ENCODE measurements around the gene TNFRSF19.

Gene TNFRSF19

DNA sequence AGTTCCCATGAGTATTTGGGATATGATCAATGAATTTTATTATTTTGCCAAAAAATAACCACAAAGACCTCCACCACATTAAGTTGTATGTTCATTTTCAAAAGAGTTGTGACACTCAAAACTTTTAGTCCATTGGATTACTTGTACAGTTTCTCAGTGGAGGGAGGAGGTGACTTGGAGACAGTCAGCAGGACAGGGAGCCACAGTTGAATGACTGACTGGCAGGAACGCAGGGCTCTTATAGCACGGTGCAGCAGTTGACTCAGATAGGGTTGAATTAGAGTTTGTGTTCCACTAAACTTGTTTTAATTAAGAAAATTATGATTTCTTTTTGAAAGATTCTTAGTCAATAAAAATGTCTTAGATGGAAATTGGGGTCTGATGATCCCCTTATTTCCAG, 42.5 kb downstream of the TNFRSF19 start:
- ChIA-PET POLR2A (no interaction called here), CTCF (no interaction called here)
- no peak overlapping the region for H3K4me3 ChIP-seq (ENCODE audit: low read depth, low read length)
- H3K9me3 ChIP-seq (ENCODE audit: control insufficient read depth, insufficient read depth, low read depth, low read length), result no peaks in the 10 kb centered on the region
- peaks cover 17% of the 10 kb centered on the region for H3K4me1 ChIP-seq (ENCODE audit: control insufficient read depth, insufficient read depth, low read length)
- no peak overlapping the region for H3K27ac ChIP-seq (ENCODE audit: extremely low read depth, low read depth, low read length)
- H3K36me3 ChIP-seq (ENCODE audit: control insufficient read depth in 2 of 2, insufficient read depth in 1 of 2, low read length in 2 of 2), result no peaks in the 10 kb centered on the region
- TF ChIP-seq ZNF302 (tag by site-specific recombination; IDR thresholded peaks at IDR 0.05; ENCODE audit: low read depth) (no peak), ZNF830 (tag by site-specific recombination; IDR thresholded peaks at IDR 0.05; ENCODE audit: low read depth) (no peak), HOXC10 (CRISPR knock-in tag; IDR thresholded peaks at IDR 0.05) (no peak), ZNF626 (tag by site-specific recombination; IDR thresholded peaks at IDR 0.05) (no peak), ZNF596 (tag by site-specific recombination; IDR thresholded peaks at IDR 0.05) (no peak), ZNF747 (tag by site-specific recombination; IDR thresholded peaks at IDR 0.05) (no peak), ZNF623 (tag by site-specific recombination; IDR thresholded peaks at IDR 0.05) (no peak), GLIS2 (tag by site-specific recombination; IDR thresholded peaks at IDR 0.05) (no peak), ZNF202 (tag by site-specific recombination; IDR thresholded peaks at IDR 0.05; ENCODE audit: borderline replicate concordance) (no peak), ZSCAN23 (tag by site-specific recombination; IDR thresholded peaks at IDR 0.05) (no peak), ZNF19 (tag by site-specific recombination; IDR thresholded peaks at IDR 0.05; ENCODE audit: low read depth) (no peak), ZNF701 (tag by site-specific recombination; IDR thresholded peaks at IDR 0.05) (no peak), ZNF791 (tag by site-specific recombination; IDR thresholded peaks at IDR 0.05) (no peak)
- TF ChIP-seq, protein P1, sequence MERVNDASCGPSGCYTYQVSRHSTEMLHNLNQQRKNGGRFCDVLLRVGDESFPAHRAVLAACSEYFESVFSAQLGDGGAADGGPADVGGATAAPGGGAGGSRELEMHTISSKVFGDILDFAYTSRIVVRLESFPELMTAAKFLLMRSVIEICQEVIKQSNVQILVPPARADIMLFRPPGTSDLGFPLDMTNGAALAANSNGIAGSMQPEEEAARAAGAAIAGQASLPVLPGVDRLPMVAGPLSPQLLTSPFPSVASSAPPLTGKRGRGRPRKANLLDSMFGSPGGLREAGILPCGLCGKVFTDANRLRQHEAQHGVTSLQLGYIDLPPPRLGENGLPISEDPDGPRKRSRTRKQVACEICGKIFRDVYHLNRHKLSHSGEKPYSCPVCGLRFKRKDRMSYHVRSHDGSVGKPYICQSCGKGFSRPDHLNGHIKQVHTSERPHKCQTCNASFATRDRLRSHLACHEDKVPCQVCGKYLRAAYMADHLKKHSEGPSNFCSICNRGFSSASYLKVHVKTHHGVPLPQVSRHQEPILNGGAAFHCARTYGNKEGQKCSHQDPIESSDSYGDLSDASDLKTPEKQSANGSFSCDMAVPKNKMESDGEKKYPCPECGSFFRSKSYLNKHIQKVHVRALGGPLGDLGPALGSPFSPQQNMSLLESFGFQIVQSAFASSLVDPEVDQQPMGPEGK (tag by site-specific recombination; IDR thresholded peaks at IDR 0.05), result no peak
- TF ChIP-seq, protein P2, sequence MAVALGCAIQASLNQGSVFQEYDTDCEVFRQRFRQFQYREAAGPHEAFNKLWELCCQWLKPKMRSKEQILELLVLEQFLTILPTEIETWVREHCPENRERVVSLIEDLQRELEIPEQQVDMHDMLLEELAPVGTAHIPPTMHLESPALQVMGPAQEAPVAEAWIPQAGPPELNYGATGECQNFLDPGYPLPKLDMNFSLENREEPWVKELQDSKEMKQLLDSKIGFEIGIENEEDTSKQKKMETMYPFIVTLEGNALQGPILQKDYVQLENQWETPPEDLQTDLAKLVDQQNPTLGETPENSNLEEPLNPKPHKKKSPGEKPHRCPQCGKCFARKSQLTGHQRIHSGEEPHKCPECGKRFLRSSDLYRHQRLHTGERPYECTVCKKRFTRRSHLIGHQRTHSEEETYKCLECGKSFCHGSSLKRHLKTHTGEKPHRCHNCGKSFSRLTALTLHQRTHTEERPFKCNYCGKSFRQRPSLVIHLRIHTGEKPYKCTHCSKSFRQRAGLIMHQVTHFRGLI (tag by site-specific recombination; IDR thresholded peaks at IDR 0.05), result no peak

DNA sequence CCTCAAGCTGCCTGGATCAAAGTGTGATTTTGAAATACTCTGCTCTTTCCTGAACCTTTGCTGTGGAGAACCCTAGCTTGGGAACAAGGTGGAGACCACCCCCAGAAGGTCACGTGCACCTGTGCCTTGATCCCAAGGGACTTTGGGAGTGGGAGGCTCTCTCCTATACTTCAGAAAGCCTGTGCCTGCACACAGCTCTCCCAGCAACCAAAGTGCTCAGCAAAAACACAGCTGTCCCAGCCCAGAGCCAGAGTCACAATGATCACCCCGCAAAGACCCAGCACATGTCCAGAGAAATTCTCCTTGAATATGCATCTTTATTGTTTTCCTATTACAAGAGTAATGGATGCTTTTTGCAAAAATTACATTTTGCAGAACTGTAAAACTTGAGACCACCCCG, 43.4 kb downstream of the TNFRSF19 start:
- no peak overlapping the region for H3K27ac ChIP-seq (ENCODE audit: extremely low read depth, low read depth, low read length)
- H3K4me3 ChIP-seq (ENCODE audit: low read depth, low read length), result no peak overlapping the region
- no peaks in the 10 kb centered on the region for H3K36me3 ChIP-seq (ENCODE audit: control insufficient read depth in 2 of 2, insufficient read depth in 1 of 2, low read length in 2 of 2)
- H3K9me3 ChIP-seq (ENCODE audit: control insufficient read depth, insufficient read depth, low read depth, low read length), result no peaks in the 10 kb centered on the region
- ChIA-PET POLR2A (no interaction called here), CTCF (interaction anchor here (1.2 kb wide), 1 partner anchor 256 kb away, joined by 4 read pairs; no protein-coding TSS in a partner anchor)
- peaks cover 17% of the 10 kb centered on the region for H3K4me1 ChIP-seq (ENCODE audit: control insufficient read depth, insufficient read depth, low read length)
- TF ChIP-seq, protein P3, sequence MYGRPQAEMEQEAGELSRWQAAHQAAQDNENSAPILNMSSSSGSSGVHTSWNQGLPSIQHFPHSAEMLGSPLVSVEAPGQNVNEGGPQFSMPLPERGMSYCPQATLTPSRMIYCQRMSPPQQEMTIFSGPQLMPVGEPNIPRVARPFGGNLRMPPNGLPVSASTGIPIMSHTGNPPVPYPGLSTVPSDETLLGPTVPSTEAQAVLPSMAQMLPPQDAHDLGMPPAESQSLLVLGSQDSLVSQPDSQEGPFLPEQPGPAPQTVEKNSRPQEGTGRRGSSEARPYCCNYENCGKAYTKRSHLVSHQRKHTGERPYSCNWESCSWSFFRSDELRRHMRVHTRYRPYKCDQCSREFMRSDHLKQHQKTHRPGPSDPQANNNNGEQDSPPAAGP (tag by site-specific recombination; IDR thresholded peaks at IDR 0.05), result no peak
- TF ChIP-seq ZNF777 (tag by site-specific recombination; IDR thresholded peaks at IDR 0.05; ENCODE audit: borderline replicate concordance), result no peak
- no peak for TF ChIP-seq OVOL3 (tag by site-specific recombination; IDR thresholded peaks at IDR 0.05)
- no peak for TF ChIP-seq ZNF530 (tag by site-specific recombination; IDR thresholded peaks at IDR 0.05; ENCODE audit: low read depth)
- TF ChIP-seq, protein P4, sequence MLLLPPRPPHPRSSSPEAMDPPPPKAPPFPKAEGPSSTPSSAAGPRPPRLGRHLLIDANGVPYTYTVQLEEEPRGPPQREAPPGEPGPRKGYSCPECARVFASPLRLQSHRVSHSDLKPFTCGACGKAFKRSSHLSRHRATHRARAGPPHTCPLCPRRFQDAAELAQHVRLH (tag by site-specific recombination; IDR thresholded peaks at IDR 0.05), result no peak
- TF ChIP-seq, protein P5, sequence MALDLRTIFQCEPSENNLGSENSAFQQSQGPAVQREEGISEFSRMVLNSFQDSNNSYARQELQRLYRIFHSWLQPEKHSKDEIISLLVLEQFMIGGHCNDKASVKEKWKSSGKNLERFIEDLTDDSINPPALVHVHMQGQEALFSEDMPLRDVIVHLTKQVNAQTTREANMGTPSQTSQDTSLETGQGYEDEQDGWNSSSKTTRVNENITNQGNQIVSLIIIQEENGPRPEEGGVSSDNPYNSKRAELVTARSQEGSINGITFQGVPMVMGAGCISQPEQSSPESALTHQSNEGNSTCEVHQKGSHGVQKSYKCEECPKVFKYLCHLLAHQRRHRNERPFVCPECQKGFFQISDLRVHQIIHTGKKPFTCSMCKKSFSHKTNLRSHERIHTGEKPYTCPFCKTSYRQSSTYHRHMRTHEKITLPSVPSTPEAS (tag by site-specific recombination; IDR thresholded peaks at IDR 0.05), result no peak
- no peak for TF ChIP-seq KLF7 (tag by site-specific recombination; IDR thresholded peaks at IDR 0.05; ENCODE audit: borderline replicate concordance)
- TF ChIP-seq, protein P6, sequence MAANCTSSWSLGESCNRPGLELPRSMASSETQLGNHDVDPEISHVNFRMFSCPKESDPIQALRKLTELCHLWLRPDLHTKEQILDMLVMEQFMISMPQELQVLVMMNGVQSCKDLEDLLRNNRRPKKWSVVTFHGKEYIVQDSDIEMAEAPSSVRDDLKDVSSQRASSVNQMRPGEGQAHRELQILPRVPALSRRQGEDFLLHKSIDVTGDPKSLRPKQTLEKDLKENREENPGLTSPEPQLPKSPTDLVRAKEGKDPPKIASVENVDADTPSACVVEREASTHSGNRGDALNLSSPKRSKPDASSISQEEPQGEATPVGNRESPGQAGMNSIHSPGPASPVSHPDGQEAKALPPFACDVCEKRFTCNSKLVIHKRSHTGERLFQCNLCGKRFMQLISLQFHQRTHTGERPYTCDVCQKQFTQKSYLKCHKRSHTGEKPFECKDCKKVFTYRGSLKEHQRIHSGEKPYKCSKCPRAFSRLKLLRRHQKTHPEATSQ (tag by site-specific recombination; IDR thresholded peaks at IDR 0.05), result no peak
- TF ChIP-seq TCF7L2 (IDR thresholded peaks at IDR 0.05; ENCODE audit: borderline replicate concordance, low read depth, low read length), result no peak
- TF ChIP-seq, protein P7, sequence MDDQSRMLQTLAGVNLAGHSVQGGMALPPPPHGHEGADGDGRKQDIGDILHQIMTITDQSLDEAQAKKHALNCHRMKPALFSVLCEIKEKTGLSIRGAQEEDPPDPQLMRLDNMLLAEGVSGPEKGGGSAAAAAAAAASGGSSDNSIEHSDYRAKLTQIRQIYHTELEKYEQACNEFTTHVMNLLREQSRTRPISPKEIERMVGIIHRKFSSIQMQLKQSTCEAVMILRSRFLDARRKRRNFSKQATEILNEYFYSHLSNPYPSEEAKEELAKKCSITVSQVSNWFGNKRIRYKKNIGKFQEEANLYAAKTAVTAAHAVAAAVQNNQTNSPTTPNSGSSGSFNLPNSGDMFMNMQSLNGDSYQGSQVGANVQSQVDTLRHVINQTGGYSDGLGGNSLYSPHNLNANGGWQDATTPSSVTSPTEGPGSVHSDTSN (CRISPR knock-in tag; IDR thresholded peaks at IDR 0.05), result no peak
- TF ChIP-seq ZNF701 (tag by site-specific recombination; IDR thresholded peaks at IDR 0.05), result no peak
- TF ChIP-seq TRIM28 (IDR thresholded peaks at IDR 0.05; ENCODE audit: borderline replicate concordance, low read length), result no peak
- TF ChIP-seq ZSCAN16 (tag by site-specific recombination; IDR thresholded peaks at IDR 0.05), result no peak
- TF ChIP-seq ZNF155 (tag by site-specific recombination; IDR thresholded peaks at IDR 0.05), result no peak
- no peak for TF ChIP-seq ZNF558 (tag by site-specific recombination; IDR thresholded peaks at IDR 0.05)

Data from HEK293 (cell line).